HG02981 (cell line): ENCODE results near the gene CACNA1S.

Source experiments
- ATAC-seq: cut with Tn5 transposase; IDR thresholded peaks from one replicate; pipeline ENCODE4 v1.9.1; 2021; ENCODE audit warnings: mild to moderate bottlenecking, moderate library complexity; ENCODE audit not compliant: unreplicated experiment

The CACNA1S gene

GRCh38 chr1:201096041-201096461 lies 16.2 kb downstream of the CACNA1S start:
- no peak for ATAC-seq

- ATAC-seq = no peak
Observed at GRCh38 chr1:201095581-201095980, 16.6 kb downstream of the CACNA1S start.

DNA sequence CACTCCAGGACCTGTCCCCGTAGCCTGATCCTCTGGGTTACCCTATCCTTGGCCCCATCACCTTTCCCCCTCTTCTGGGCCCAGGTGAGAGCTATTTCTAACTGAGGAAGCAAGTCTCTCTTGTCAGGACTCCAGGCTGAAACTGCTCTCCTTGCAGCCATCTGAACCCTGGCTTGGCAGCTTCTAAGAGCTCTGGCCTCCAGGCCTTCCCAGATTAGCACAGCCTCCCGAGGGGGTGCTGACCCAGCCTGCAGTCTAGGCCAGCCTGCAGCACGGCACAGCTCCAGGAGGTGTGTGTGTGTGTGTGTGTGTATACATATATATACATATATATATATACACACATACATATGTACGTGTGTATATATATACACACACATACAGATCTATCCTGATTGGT lies 17.4 kb downstream of the CACNA1S start:
- ATAC-seq = no peak

GRCh38 chr1:201093962-201094361 lies 18.3 kb downstream of the CACNA1S start:
- no peak for ATAC-seq

DNA sequence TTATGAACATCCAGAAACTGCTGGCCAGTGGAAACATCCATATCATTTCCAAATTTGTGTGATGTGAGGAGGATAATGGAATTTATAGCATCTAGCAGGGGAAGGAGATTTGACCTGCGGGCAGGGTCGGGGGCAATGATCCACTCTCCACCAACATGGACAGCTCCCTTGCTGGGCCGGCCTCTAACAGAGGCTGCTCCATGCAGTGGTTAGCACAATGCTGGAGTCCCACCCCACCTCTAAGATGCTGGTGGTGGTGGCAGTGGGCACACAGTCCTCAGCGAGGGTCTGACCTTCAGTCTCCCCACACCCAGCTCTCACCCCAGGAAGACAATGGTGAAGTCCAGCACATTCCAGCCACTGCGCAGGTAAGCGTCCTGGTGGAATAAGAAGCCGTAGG lies 18.7 kb downstream of the CACNA1S start:
- no peak for ATAC-seq

DNA sequence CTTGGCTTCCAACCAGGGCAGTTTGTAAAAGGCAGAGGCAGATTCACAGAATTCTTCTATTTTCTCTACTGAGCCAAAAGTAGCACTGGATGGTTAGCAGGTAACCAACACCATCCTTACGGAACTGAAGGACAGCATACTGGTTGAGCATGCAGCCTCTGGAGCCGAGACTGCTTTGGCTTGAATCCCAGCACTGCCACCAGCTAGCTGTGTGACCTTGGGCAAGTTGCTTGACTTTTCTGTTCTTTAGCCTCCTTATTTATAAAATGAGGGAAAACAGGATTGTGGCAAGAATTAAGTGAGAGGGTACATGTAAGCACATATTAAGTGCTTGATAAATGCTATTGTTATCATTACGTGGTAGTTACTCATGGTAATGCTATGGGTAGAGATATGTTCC lies 19.5 kb downstream of the CACNA1S start:
- ATAC-seq = no peak

DNA sequence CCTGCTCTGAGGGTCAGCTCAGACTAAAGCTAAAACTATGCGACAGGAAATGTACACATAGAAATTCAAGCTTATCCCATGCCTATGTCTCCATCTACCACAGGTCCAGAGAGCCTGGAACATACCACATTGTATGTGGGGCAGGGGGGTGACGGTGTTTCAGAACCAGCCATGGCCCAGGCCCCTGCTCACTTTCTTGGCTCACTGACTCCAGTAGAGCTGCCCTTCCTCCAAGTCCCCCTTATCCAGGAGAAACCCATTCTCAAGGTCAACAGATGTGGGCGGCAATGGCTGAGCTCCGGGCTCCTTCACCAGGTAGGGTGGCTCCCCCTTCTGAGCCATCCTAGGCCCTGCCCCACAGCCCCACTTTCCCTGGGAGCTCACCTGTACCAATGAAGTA lies 21.0 kb downstream of the CACNA1S start:
- ATAC-seq = no peak

GRCh38 chr1:201090541-201090940 lies 21.7 kb downstream of the CACNA1S start:
- no peak for ATAC-seq

- ATAC-seq = no peak
Observed at GRCh38 chr1:201089596-201089995, 22.6 kb downstream of the CACNA1S start.

DNA sequence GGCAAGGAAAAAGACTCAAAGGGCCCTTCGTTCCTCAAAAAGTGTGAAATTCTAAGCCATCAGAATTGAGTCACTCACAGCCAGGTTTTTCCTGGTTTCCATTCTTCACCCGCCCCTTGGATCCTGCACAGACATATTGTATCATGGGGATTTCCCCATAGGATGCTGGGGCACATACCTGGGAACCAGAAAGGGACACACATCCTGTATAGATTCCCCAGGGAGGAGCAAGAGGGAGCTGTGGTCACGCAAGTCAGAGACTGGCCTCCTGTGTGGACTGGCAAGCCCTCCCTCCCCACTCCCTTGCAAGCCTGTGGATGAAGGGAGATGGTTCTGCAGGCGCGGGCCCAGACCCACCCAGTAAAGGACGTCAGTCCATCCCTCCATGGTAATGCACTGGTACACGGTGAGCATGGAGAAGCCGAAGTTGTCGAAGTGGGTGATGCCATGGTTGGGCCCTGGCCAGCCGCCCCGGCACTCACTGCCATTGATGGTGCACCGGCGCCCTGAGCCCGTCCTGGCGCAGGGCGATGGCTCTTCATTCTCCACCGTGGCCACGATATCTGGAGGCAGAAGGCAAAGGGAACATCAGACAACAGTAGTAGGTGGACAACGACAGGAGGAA lies 23.2 kb downstream of the CACNA1S start:
- ATAC-seq = no peak

GRCh38 chr1:201088395-201088794 lies 23.8 kb downstream of the CACNA1S start:
- no peak for ATAC-seq

- ATAC-seq = no peak
Observed at GRCh38 chr1:201085902-201086735, 26.1 kb downstream of the CACNA1S start.

- no peak for ATAC-seq
Observed at GRCh38 chr1:201084295-201084694, 27.9 kb downstream of the CACNA1S start.

GRCh38 chr1:201083741-201084140 lies 28.5 kb downstream of the CACNA1S start:
- no peak for ATAC-seq

- no peak for ATAC-seq
Observed at GRCh38 chr1:201080135-201080534, 32.1 kb downstream of the CACNA1S start.

GRCh38 chr1:201077736-201078135 lies 34.5 kb downstream of the CACNA1S start:
- no peak for ATAC-seq

DNA sequence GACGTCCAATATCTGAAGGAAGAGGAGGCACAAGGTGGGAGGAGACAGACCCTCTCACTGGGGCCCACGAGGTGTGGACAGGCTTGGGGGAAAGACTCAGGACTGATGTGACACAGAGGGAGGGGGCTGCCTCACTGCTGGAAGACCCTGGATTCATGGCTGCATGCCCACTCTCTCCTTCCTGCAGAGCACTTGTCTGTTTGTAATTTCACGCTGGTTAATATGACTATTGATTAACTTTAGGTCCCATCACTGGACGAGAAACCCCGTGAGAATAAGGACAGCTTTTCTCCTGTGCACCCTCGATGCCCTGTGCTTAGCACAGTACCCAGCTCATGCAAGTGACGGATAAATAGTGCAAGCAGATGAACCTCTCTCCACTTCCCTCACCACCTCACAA lies 35.1 kb downstream of the CACNA1S start:
- no peak for ATAC-seq

DNA sequence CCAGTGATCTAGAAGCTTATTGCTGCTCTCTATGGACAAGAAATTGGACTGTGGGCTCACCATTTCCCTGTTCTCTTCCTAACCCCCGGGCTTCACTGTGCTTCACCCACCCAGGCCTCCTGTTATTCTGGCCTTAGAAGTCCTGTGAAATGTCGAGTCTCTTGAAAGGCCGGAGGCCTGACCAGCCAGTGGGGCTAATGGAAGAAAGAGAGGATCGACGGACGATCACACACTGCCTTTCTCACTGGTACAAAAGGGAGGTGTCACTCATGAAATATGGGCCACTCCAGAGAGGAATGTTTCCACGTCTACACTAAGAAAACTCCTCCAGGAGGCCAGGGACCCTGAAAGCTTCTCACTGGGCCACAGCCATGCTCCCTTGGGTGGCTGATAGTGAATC lies 36.1 kb downstream of the CACNA1S start:
- ATAC-seq = no peak

DNA sequence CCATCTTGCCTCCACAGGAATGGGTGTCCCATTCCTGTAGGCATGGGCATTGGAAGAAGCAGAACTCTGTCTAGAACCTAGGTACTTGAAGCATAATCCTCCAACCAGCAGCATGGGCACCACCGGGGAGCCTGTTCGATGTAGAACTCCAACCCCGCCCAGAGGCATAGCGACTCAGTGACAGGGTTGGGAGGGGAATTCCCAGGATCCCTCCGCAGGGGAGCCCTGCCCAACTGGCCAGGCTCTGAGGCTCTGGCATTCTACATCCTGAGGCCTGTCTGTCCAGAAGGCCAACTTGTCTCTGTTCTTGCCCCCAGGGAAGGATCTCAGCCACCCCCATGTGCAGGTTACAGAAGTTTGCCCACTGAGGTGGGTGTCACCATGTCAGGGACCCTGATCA lies 38.2 kb downstream of the CACNA1S start:
- ATAC-seq = no peak

- no peak for ATAC-seq
Observed at GRCh38 chr1:201072922-201073321, 39.3 kb downstream of the CACNA1S start.

- no peak for ATAC-seq
Observed at GRCh38 chr1:201072149-201072548, 40.1 kb downstream of the CACNA1S start.

- ATAC-seq = no peak
Observed at GRCh38 chr1:201069636-201070035, 42.6 kb downstream of the CACNA1S start.
